H1 (cell line): ENCODE results near the gene UTS2B. TPM values are rescaled to one million over a fixed set of nuclear protein-coding genes. Genes with fewer than 3 reads are reported as not detected.

ENCODE experiments used
- CTCF ChIA-PET: fragments of 300-600 bp; sonication (Branson Sonifier 250); formaldehyde crosslinking; loops from one replicate; lab custom pipeline; 2021; ENCODE audit not compliant: partially characterized antibody; lab: Charles Lee
- POLR2A ChIA-PET: fragments of 300-600 bp; sonication (Branson Sonifier 250); formaldehyde crosslinking; loops from one replicate; lab custom pipeline; 2021; ENCODE audit warnings: inconsistent platforms; ENCODE audit not compliant: partially characterized antibody; lab: Charles Lee
- DNase-seq, 2 experiments: peaks; one replicate each; pipeline versions ENCODE4 v3.0.0 to v3.0.0-alpha.2; 2010 to 2022; ENCODE audit warnings: low spot score in 2 of 2, low read depth in 1 of 2, mixed read lengths in 1 of 2
- FAIRE-seq: peaks from 2 replicates; lab custom pipeline; 2011; peaks lifted over from hg19 to GRCh38; lab: Jason Lieb, UNC
- H2AFZ ChIP-seq: 2 replicates; pipeline ENCODE4 v1.8.1; 2012; ENCODE audit warnings: low read length, inconsistent platforms
- H2AK5ac ChIP-seq: 2 replicates; pipeline ENCODE4 v1.6.1; 2013; ENCODE audit warnings: low read depth, low read length
- H2BK120ac ChIP-seq: replicated peaks from 2 replicates; pipeline ENCODE3; 2013; ENCODE audit warnings: low read depth, low read length, inconsistent platforms
- H2BK12ac ChIP-seq: 2 replicates; pipeline ENCODE4 v1.6.1; 2013; ENCODE audit warnings: low read depth, low read length
- H2BK15ac ChIP-seq: 2 replicates; pipeline ENCODE4 v1.6.1; 2013; ENCODE audit warnings: low read length
- H2BK20ac ChIP-seq: 2 replicates; pipeline ENCODE4 v1.6.1; 2013; ENCODE audit warnings: low read length
- H2BK5ac ChIP-seq: 2 replicates; pipeline ENCODE4 v1.6.1; 2013; ENCODE audit warnings: low read depth, low read length
- H3K14ac ChIP-seq: 2 replicates; pipeline ENCODE4 v1.6.1; 2013; ENCODE audit warnings: inconsistent platforms; ENCODE audit not compliant: insufficient read length
- H3K18ac ChIP-seq: 2 replicates; pipeline ENCODE4 v1.6.1; 2013; ENCODE audit warnings: low read length; ENCODE audit errors: extremely low read depth
- H3K23ac ChIP-seq: 2 replicates; pipeline ENCODE4 v1.6.1; 2013; ENCODE audit warnings: inconsistent platforms; ENCODE audit not compliant: insufficient read length
- H3K23me2 ChIP-seq: 2 replicates; pipeline ENCODE4 v1.6.1; 2013; ENCODE audit warnings: low read depth, low read length
- H3K27ac ChIP-seq: 2 replicates; pipeline ENCODE4 v1.6.1; 2011; ENCODE audit warnings: low read depth, low read length, inconsistent platforms
- H3K27me3 ChIP-seq, 4 experiments: replicated peaks in 1 of 4; 1 replicate in 1 of 4; 2 replicates in 3 of 4; pipeline versions ENCODE4 v1.6.1 to v1.8.1; 2011 to 2013; ENCODE audit warnings: low read length in 3 of 4, mild to moderate bottlenecking in 3 of 4, inconsistent platforms in 2 of 4, mixed read lengths in 2 of 4, moderate library complexity in 1 of 4; ENCODE audit not compliant: control insufficient read depth in 3 of 4, insufficient read depth in 3 of 4; ENCODE audit errors: extremely low read depth in 1 of 4
- H3K36me3 ChIP-seq, 4 experiments: 2 replicates each; pipeline versions ENCODE4 v1.6.1 to v1.8.1; 2011 to 2013; ENCODE audit warnings: mild to moderate bottlenecking in 4 of 4, low read length in 3 of 4, moderate library complexity in 2 of 4, control low read depth in 1 of 4, inconsistent platforms in 1 of 4; ENCODE audit not compliant: insufficient read depth in 4 of 4, control insufficient read depth in 2 of 4
- H3K4ac ChIP-seq: replicated peaks from 2 replicates; pipeline ENCODE3; 2013; ENCODE audit warnings: low read length, low read depth, mixed read lengths, inconsistent platforms; ENCODE audit not compliant: insufficient read length
- H3K4me1 ChIP-seq, 4 experiments: replicated peaks in 1 of 4; 1 replicate in 1 of 4; 2 replicates in 3 of 4; pipeline versions ENCODE4 v1.6.1 to v1.8.1; 2011 to 2013; ENCODE audit warnings: low read length in 3 of 4, inconsistent platforms in 2 of 4, mixed read lengths in 1 of 4; ENCODE audit not compliant: insufficient read depth in 4 of 4, control insufficient read depth in 3 of 4
- H3K4me2 ChIP-seq, 2 experiments: 2 replicates each; pipeline versions ENCODE4 v1.6.1 to v1.8.1; 2011 to 2013; ENCODE audit warnings: low read depth in 2 of 2, low read length in 2 of 2, control low read depth in 1 of 2, inconsistent platforms in 1 of 2, mild to moderate bottlenecking in 1 of 2; ENCODE audit not compliant: insufficient read depth in 1 of 2
- H3K4me3 ChIP-seq, 4 experiments: fragments of 200-600, 300-600 bp in 1 of 4; sonication (generic), shearing (Covaris generic), sonication (Bioruptor Twin) in 1 of 4; 2 replicates each; pipeline versions ENCODE4 v1.5.1 to v1.8.1; 2011 to 2016; ENCODE audit warnings: low read length in 4 of 4, low read depth in 3 of 4, control low read depth in 2 of 4, inconsistent platforms in 2 of 4, mild to moderate bottlenecking in 2 of 4, mixed read lengths in 1 of 4, moderate library complexity in 1 of 4; ENCODE audit not compliant: insufficient read depth in 2 of 4; ENCODE audit errors: extremely low read depth in 1 of 4
- H3K56ac ChIP-seq: replicated peaks from 2 replicates; pipeline ENCODE3; 2013; ENCODE audit warnings: low read depth, mild to moderate bottlenecking, mixed read lengths, low read length, inconsistent platforms; ENCODE audit not compliant: insufficient read length
- H3K79me1 ChIP-seq: 2 replicates; pipeline ENCODE4 v1.6.1; 2013; ENCODE audit warnings: low read depth, low read length, control low read depth
- H3K79me2 ChIP-seq, 2 experiments: 2 replicates each; pipeline versions ENCODE4 v1.6.1 to v1.8.1; 2012 to 2013; ENCODE audit warnings: low read length in 2 of 2, mild to moderate bottlenecking in 2 of 2, inconsistent platforms in 1 of 2; ENCODE audit not compliant: insufficient read depth in 2 of 2, control insufficient read depth in 1 of 2
- H3K9ac ChIP-seq, 4 experiments: replicated peaks in 1 of 4; 1 replicate in 1 of 4; 2 replicates in 3 of 4; pipeline versions ENCODE4 v1.6.1 to v1.8.1; 2011 to 2013; ENCODE audit warnings: low read depth in 3 of 4, low read length in 3 of 4, control low read depth in 2 of 4, mild to moderate bottlenecking in 2 of 4, moderate library complexity in 2 of 4, inconsistent platforms in 1 of 4; ENCODE audit errors: extremely low read depth in 1 of 4
- H3K9me3 ChIP-seq, 2 experiments: 2 replicates each; pipeline versions ENCODE4 v1.6.1 to v1.8.1; 2012 to 2013; ENCODE audit warnings: mild to moderate bottlenecking in 2 of 2, moderate library complexity in 2 of 2, control low read depth in 1 of 2, inconsistent platforms in 1 of 2, low read depth in 1 of 2, low read length in 1 of 2, mixed read lengths in 1 of 2; ENCODE audit not compliant: insufficient read depth in 2 of 2
- H4K20me1 ChIP-seq, 2 experiments: replicated peaks in 1 of 2; 2 replicates each; pipeline versions ENCODE3 to v1.8.1; 2011 to 2013; ENCODE audit warnings: inconsistent platforms in 2 of 2, low read length in 2 of 2, mild to moderate bottlenecking in 1 of 2; ENCODE audit not compliant: insufficient read depth in 2 of 2, control insufficient read depth in 1 of 2
- H4K5ac ChIP-seq: 2 replicates; pipeline ENCODE4 v1.6.1; 2013; ENCODE audit warnings: low read length, low read depth, mixed read lengths, inconsistent platforms; ENCODE audit not compliant: insufficient read length
- H4K8ac ChIP-seq: 2 replicates; pipeline ENCODE4 v1.8.0; 2013; ENCODE audit warnings: mild to moderate bottlenecking, moderate library complexity, low read length, inconsistent platforms; ENCODE audit not compliant: insufficient read depth; ENCODE audit errors: extremely low read depth
- H4K91ac ChIP-seq: replicated peaks from 2 replicates; pipeline ENCODE3; 2013; ENCODE audit warnings: low read length, mixed read lengths, inconsistent platforms; ENCODE audit not compliant: insufficient read length
- BACH1 ChIP-seq: IDR thresholded peaks from 2 replicates; pipeline ENCODE4 v1.6.1; 2012; ENCODE audit warnings: low read length, improper control_type of control experiment
- CREB1 ChIP-seq: IDR thresholded peaks from 2 replicates; pipeline ENCODE4 v1.6.1; 2012; ENCODE audit warnings: inconsistent platforms
- FOSL1 ChIP-seq: IDR thresholded peaks from 2 replicates; pipeline ENCODE4 v1.6.1; 2011; ENCODE audit warnings: mild to moderate bottlenecking, low read depth, low read length, moderate library complexity; ENCODE audit not compliant: insufficient read depth
- GABPA ChIP-seq: IDR thresholded peaks from 2 replicates; pipeline ENCODE4 v1.6.1; 2011; ENCODE audit warnings: mild to moderate bottlenecking, low read length, moderate library complexity, borderline replicate concordance; ENCODE audit not compliant: insufficient read depth
- JUN ChIP-seq: IDR thresholded peaks from 2 replicates; pipeline ENCODE4 v1.6.1; 2011; ENCODE audit warnings: low read depth, mild to moderate bottlenecking, improper control_type of control experiment, low read length
- KDM1A ChIP-seq: fragments of 200-600, 300-600 bp; sonication (generic); IDR thresholded peaks from 2 replicates; pipeline ENCODE4 v1.7.1; 2016; ENCODE audit warnings: mild to moderate bottlenecking, low read length, borderline replicate concordance
- MAFK ChIP-seq: IDR thresholded peaks from 2 replicates; pipeline ENCODE4 v1.6.1; 2012; ENCODE audit warnings: low read depth, mild to moderate bottlenecking, improper control_type of control experiment, low read length
- PHF8 ChIP-seq: fragments of 200-600 bp; sonication (generic); conservative IDR thresholded peaks from 2 replicates; pipeline ENCODE4 v1.7.1; 2012; ENCODE audit warnings: low read depth, mild to moderate bottlenecking, inconsistent platforms, low read length, moderate library complexity
- POU5F1 ChIP-seq: IDR thresholded peaks from 2 replicates; pipeline ENCODE4 v1.6.1; 2011; ENCODE audit warnings: low read depth, mild to moderate bottlenecking, low read length, moderate library complexity
- SP1 ChIP-seq: IDR thresholded peaks from 2 replicates; pipeline ENCODE4 v1.6.1; 2011; ENCODE audit warnings: low read depth, low read length
- SP2 ChIP-seq: IDR thresholded peaks from 2 replicates; pipeline ENCODE4 v1.6.1; 2012; ENCODE audit warnings: mild to moderate bottlenecking, low read length, inconsistent platforms
- SUZ12 ChIP-seq: fragments of 200-600 bp; sonication (generic); IDR thresholded peaks from 2 replicates; pipeline ENCODE4 v1.6.1; 2012; ENCODE audit warnings: mild to moderate bottlenecking, inconsistent platforms, low read length, moderate library complexity, mixed read lengths
- TAF1 ChIP-seq: IDR thresholded peaks from 2 replicates; pipeline ENCODE4 v1.6.1; 2011; ENCODE audit warnings: mild to moderate bottlenecking, low read depth, low read length
- TBP ChIP-seq: IDR thresholded peaks from 2 replicates; pipeline ENCODE4 v1.6.1; 2011; ENCODE audit warnings: low read depth, low read length, improper control_type of control experiment
- TEAD4 ChIP-seq: IDR thresholded peaks from 2 replicates; pipeline ENCODE4 v1.6.1; 2012; ENCODE audit warnings: low read depth, low read length, inconsistent platforms, mixed read lengths
- USF2 ChIP-seq: IDR thresholded peaks from 2 replicates; pipeline ENCODE4 v1.6.1; 2011; ENCODE audit warnings: low read length, improper control_type of control experiment
- WGBS, 2 experiments: shearing (Covaris generic) in 1 of 2; methylation state at CpG; one replicate each; pipeline versions ENCODE4 v1.1.6 to v1.1.7; 2013 to 2015; ENCODE audit warnings: low lambda C conversion rate in 2 of 2, mixed read lengths in 2 of 2, inconsistent platforms in 1 of 2, low coverage in 1 of 2, missing lambda C conversion rate in 1 of 2; ENCODE audit not compliant: insufficient replicate concordance in 2 of 2, insufficient coverage in 1 of 2, insufficient read length in 1 of 2; ENCODE audit errors: extremely low coverage in 1 of 2, missing lambda C conversion rate in 1 of 2; 5-methylcytosine and 5-hydroxymethylcytosine counted together
- polyA plus RNA-seq, 7 experiments: library from polyadenylated mRNA; depleted of rRNA in 3 of 7; stranded (reverse) in 5 of 7; unstranded in 2 of 7; fragments of >200 nt in 5 of 7; fragments of 200-250 nt in 2 of 7; gene quantifications; 1 replicate in 5 of 7; 2 replicates in 1 of 7; 4 replicates in 1 of 7; pipeline versions ENCODE4 v1.2.1 to v1.2.3, GENCODE V29; 2011 to 2013; ENCODE audit warnings: missing spikeins in 2 of 7, mixed read lengths in 2 of 7
- total RNA-seq: library from RNA; stranded (reverse); fragmentation: NEBNext Ultra II Directional; extraction: Animal tissue kit (Norgen Biotek cat#: 25700); gene quantifications from 2 replicates; pipeline ENCODE4 v1.2.1, GENCODE V29; 2021

UTS2B gene
- total and polyA plus RNA-seq, 2 of the 8 experiments (the other 6 are each of a cell fraction or from before 2014, with no cell fraction given) = not detected

- Histone ChIP-seq H4K8ac (no peak overlapping the region), H2BK15ac (no peak overlapping the region), H3K4me3 (no peak overlapping the region), H2BK12ac (no peak overlapping the region), H3K9ac (no peak overlapping the region), H3K56ac (no peak overlapping the region), H2AFZ (no peak overlapping the region), H3K23ac (no peak overlapping the region), H3K27ac (no peak overlapping the region), H3K36me3 (no peaks in the 10 kb centered on the region), H4K5ac (no peak overlapping the region), H3K27me3 (no peaks in the 10 kb centered on the region), H2AK5ac (no peak overlapping the region), H2BK20ac (no peak overlapping the region), H3K18ac (no peak overlapping the region), H3K4me1 (peaks cover 0 to 9% (median 2%) of the 10 kb centered on the region in 4 experiments; a peak in 3 of 7 replicates), H3K23me2 (no peaks in the 10 kb centered on the region), H3K4me2 (no peak overlapping the region), H4K20me1 (no peaks in the 10 kb centered on the region), H3K14ac (no peak overlapping the region), H2BK120ac (no peak overlapping the region), H3K9me3 (no peaks in the 10 kb centered on the region), H2BK5ac (no peak overlapping the region), H3K4ac (no peak overlapping the region), H3K79me1 (no peaks in the 10 kb centered on the region), H3K79me2 (no peaks in the 10 kb centered on the region), H4K91ac (no peak overlapping the region)
- DNase-seq (no peak), FAIRE-seq (no peak)
- CTCF ChIA-PET = no interaction called here
- POLR2A ChIA-PET = no interaction called here
- WGBS, 2 experiments = 93% methylated on average over 9 of the region's 9 CpGs; no CpG with 5 or more reads in 1 of the 2 experiments
- TF ChIP-seq TAF1 = no peak
- TF ChIP-seq POU5F1 = no peak
- no peak for TF ChIP-seq SUZ12
- no peak for TF ChIP-seq PHF8
- no peak for TF ChIP-seq USF2
- TF ChIP-seq MAFK = no peak
- TF ChIP-seq GABPA = no peak
- TF ChIP-seq JUN = no peak
- TF ChIP-seq KDM1A = no peak
- TF ChIP-seq TEAD4 = no peak
- TF ChIP-seq TBP = no peak
- no peak for TF ChIP-seq FOSL1
- TF ChIP-seq BACH1 = no peak
- TF ChIP-seq CREB1 = no peak
- no peak for TF ChIP-seq SP1
- TF ChIP-seq SP2 = no peak
Measured at GRCh38 chr3:191234216-191234615, 96.1 kb downstream of the UTS2B start.
